ENCODE results near the gene IGHMBP2.

Gene IGHMBP2

DNA sequence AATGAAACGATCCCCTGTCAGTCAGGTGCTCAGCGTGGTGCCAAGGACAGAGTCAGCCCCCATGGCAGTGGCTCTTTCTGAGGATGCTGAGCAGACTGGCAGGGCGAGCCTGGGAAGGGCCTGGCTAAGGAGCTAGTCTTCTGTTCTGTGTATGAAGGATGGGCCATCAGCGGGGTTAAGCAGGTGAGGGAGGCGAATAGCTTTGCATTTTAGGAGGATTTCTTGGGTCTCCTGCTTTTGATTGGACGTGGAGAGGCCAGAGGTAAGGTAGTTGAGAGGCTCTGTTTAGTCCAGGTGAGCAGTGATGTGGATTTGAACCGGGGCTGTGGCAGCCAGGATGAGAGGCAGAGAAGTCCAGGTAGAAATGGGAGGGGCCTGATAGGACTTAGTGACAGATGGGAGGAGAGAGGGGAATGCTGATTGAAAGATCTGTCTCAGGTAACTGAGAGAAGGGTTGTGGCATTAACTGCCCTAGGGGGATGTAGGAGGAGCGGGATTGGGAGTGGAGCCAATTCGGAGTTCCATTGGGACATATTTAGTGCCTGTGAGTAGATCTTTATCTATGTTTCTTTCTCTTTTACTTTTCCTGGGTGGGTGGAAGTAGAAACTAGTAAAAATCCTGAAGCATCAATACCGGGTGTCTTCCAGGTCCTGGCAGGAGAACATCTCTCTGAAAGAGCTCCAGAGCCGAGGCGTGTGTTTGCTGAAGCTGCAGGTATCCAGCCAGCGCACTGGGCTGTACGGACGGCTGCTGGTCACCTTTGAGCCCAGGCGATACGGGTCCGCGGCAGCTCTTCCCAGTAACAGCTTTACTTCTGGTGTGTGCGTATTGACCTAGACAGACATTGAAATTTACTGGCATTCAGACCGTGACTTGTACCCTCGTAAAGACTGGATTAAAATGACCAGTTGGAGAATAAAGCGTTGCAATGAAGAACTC lies 2.0 kb downstream of the IGHMBP2 start:
- Mint-ChIP-seq H3K36me3 (peaks cover 27% of the 10 kb centered on the region), H3K4me1 (peaks cover 43% of the 10 kb centered on the region), H3K27me3 (no peaks in the 10 kb centered on the region), H3K9me3 (no peaks in the 10 kb centered on the region), H3K27ac (no peak overlapping the region), H3K4me3 (peak overlapping the region; percentile 86)
- ATAC-seq = no peak

DNA sequence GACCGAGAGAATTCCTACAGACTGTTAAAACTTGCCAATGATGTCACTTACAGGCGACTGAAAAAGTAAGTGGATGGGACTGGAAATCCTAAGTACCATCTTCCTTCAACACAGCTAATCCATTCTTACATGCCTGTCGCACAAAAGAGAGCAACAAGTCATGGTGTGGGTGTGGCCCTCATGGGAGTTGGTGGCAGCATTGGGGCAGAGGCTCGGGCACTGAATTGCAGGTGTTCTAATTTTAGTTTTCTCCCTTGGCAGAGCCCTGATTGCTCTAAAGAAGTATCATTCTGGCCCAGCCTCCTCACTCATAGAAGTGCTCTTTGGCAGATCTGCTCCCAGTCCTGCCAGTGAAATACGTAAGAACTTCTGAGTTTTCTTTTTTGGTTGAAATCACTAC lies 4.6 kb downstream of the IGHMBP2 start:
- Mint-ChIP-seq H3K4me1 (peaks cover 18% of the 10 kb centered on the region), H3K36me3 (peaks cover 35% of the 10 kb centered on the region), H3K9me3 (no peaks in the 10 kb centered on the region), H3K27ac (no peak overlapping the region), H3K27me3 (no peaks in the 10 kb centered on the region), H3K4me3 (no peak overlapping the region)
- no peak for ATAC-seq

DNA sequence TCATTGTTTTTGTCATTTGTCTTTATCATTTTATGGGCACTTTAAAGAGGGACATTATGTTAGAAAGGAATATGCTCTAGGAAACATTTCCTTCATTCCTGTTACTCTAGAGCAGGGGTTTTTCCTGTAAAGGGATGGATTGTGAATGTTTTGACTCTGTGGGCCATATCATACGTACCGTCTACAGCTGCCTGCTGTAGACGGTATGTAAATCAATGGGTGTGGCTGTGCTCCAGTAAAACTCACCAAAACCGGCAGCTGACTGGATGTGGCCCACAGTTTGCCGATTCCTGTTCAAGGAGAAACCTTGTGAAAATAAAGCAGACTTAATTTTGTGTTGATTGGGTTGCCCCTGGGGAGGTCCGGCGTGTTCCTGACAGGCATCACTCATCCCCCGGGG lies 7.3 kb downstream of the IGHMBP2 start:
- no peak for ATAC-seq

DNA sequence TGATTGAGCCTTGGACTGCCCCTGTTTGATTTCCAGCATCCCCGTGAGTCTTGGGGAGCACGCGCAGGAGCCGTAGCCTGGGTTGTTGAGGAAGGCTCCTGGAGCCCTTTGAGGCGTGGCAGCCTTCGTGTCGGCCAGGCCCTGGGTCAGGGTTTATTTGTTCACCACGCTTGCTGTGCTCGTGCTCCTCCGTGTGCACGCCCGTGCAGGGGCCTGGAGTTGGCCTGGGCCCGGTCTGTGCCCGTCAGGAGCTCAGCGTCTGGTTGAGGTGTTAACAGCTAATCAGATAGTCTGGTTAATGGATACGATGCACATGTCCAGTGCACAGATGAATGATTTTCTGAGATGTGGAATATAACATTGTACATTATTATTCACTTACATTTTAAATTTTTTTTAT lies 8.0 kb downstream of the IGHMBP2 start:
- no peak for ATAC-seq
- Mint-ChIP-seq H3K36me3 (peaks cover 59% of the 10 kb centered on the region), H3K27me3 (no peaks in the 10 kb centered on the region), H3K9me3 (no peaks in the 10 kb centered on the region), H3K27ac (no peak overlapping the region), H3K4me1 (no peaks in the 10 kb centered on the region), H3K4me3 (no peak overlapping the region)

More for the DNA sequence above, 7.3 kb downstream of the IGHMBP2 start:
- no peaks in the 10 kb centered on the region for H3K27me3 Mint-ChIP-seq
- peaks cover 2% of the 10 kb centered on the region for H3K4me1 Mint-ChIP-seq
- no peaks in the 10 kb centered on the region for H3K9me3 Mint-ChIP-seq
- no peak overlapping the region for H3K4me3 Mint-ChIP-seq
- no peak overlapping the region for H3K27ac Mint-ChIP-seq
- H3K36me3 Mint-ChIP-seq = peaks cover 51% of the 10 kb centered on the region

DNA sequence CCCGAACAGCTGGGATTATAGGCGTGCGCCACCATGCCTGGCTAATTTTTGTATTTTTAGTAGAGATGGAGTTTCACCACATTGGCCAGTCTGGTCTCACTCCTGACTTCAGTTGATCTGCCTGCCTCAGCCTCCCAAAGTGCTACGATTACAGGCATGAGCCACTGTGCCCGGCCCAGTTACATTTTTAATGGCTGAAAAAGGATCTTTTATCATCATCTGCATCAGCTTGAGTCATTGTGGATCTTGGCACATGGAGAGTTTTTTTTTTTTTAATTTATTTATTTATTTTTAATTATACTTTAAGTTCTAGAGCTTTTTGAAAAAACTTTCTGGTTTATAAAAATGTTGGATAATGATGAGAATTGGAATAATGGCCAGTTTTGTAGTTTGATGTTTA lies 8.6 kb downstream of the IGHMBP2 start:
- H3K27me3 Mint-ChIP-seq = no peaks in the 10 kb centered on the region
- peaks cover 63% of the 10 kb centered on the region for H3K36me3 Mint-ChIP-seq
- no peaks in the 10 kb centered on the region for H3K9me3 Mint-ChIP-seq
- H3K4me3 Mint-ChIP-seq = no peak overlapping the region
- no peaks in the 10 kb centered on the region for H3K4me1 Mint-ChIP-seq
- H3K27ac Mint-ChIP-seq = no peak overlapping the region
- ATAC-seq = no peak

DNA sequence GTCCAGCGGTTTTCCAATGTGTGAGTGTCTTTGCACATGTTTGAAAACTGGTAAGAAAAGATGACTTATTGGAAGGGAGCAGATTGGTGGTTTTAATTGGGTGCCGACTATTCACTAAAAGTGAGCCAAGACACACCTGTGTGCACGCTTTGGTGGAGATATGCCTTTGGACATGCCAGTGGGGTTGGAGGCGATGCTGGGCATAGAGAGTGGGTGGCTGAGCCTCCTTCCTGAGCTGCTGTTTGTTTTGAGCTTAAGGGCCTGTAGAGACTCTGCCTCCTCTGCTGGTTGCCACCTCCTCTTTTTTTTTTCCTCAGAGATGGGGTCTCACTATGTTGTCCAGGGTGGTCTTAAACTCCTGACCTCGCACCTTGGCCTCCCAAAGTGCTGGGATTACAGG lies 9.5 kb downstream of the IGHMBP2 start:
- ATAC-seq = no peak
- Mint-ChIP-seq H3K4me1 (no peaks in the 10 kb centered on the region), H3K27ac (no peak overlapping the region), H3K4me3 (no peak overlapping the region), H3K27me3 (no peaks in the 10 kb centered on the region), H3K9me3 (no peaks in the 10 kb centered on the region), H3K36me3 (peaks cover 63% of the 10 kb centered on the region)

DNA sequence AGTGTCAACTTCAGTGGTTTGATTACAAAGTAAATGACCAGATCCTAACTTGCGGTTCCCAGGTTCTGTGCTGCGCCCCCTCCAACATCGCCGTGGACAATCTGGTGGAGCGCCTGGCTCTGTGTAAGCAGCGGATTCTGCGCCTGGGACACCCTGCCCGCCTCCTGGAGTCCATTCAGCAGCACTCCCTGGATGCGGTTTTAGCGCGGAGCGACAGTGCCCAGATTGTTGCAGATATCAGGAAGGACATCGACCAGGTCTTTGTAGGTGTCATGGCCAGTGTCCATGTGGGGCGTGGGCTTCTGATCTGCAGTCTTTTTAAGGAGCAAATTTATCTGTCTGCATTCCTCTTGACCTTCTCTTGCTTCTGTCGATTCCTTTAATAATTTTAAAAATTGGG lies 11.1 kb downstream of the IGHMBP2 start:
- H3K36me3 Mint-ChIP-seq = peaks cover 70% of the 10 kb centered on the region
- H3K4me3 Mint-ChIP-seq = no peak overlapping the region
- H3K4me1 Mint-ChIP-seq = no peaks in the 10 kb centered on the region
- no peaks in the 10 kb centered on the region for H3K27me3 Mint-ChIP-seq
- no peak overlapping the region for H3K27ac Mint-ChIP-seq
- no peak for ATAC-seq
- H3K9me3 Mint-ChIP-seq = no peaks in the 10 kb centered on the region

DNA sequence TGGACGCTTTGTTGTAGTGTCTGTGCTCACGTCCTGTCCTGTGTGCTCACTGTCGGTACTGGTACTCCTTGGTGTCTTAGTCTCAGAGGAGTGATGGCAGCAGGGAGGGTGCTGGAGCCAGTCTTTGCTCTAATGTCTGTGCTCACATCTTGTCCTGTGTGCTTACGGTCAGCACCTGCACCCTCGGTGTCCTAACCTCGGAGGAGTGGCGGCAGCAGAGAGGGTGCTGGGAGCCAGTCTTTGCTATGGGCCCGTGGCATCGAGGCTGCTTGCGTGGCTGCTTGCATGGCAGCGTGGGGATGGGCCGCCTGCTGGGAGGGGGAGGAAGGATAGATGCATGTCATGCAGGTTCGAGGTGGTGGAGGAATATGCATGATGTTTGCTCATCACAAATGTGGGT lies 12.7 kb downstream of the IGHMBP2 start:
- Mint-ChIP-seq H3K9me3 (no peaks in the 10 kb centered on the region), H3K4me3 (no peak overlapping the region), H3K4me1 (no peaks in the 10 kb centered on the region), H3K36me3 (peaks cover 76% of the 10 kb centered on the region), H3K27ac (no peak overlapping the region), H3K27me3 (no peaks in the 10 kb centered on the region)
- ATAC-seq = no peak

DNA sequence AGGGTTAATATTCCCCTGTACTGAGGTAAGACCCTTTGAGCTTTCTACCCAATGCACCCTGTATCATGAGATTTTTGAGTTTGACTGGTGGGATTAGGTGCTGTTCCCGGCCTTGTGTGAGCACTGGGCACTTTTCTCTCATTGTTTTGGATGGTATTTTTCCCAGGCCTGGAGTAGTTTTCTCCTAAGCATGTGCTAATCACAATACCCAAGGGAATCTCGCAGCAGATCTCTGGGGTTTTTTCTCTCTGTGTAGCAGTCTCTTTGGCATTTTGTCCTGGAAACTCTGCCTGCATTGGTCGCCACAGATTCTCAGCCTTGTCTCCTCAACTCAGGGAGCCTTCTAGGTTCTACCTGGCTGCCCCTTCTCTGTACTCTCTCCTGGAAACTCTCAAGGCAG lies 19.9 kb downstream of the IGHMBP2 start:
- H3K9me3 Mint-ChIP-seq = peaks cover 6% of the 10 kb centered on the region
- H3K27me3 Mint-ChIP-seq = no peaks in the 10 kb centered on the region
- H3K4me1 Mint-ChIP-seq = peaks cover 12% of the 10 kb centered on the region
- no peak overlapping the region for H3K27ac Mint-ChIP-seq
- H3K4me3 Mint-ChIP-seq = no peak overlapping the region
- H3K36me3 Mint-ChIP-seq = peaks cover 96% of the 10 kb centered on the region
- no peak for ATAC-seq

DNA sequence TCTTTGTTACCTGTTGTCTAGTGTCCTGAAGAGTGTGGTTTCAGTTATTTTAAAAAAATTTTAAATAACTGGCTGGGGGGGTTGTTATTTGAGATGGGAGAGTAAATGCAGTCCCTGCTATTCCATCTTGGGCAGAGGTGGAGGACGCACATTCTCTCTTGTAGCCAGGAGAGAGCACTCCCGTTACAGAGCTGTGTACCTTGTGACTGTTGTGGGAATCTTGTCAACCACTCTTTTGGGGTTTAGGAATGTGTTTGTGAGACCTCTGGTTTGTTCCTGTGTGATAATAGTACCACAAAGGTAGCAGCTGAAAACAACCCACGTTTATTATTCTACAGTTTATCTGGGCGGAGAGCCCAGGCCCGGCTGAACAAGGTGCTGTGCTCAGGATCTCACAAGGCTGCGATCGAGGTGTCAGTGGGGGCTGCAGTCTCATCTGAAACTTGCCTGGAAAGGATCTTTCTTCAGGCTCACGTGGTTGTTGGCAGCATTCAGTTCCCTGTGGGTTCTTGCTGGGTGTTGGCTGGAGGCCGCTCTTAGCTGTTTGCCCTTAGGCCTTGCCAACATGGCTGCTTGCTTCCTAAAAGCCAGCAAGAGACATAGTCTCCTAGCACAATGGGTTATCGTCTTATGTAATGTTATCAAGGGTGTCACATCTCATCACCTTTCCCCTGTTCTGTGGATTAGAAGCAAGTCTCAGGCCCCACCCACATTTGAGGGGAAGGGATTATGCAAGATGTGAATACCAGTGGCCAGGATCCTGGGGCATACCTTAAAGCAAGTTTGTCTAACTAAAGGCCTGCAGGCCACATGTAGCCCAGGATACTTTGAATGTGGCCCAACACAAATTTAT lies 20.6 kb downstream of the IGHMBP2 start:
- peaks cover 6% of the 10 kb centered on the region for H3K9me3 Mint-ChIP-seq
- no peak for ATAC-seq
- H3K4me1 Mint-ChIP-seq = peaks cover 12% of the 10 kb centered on the region
- H3K27me3 Mint-ChIP-seq = no peaks in the 10 kb centered on the region
- no peak overlapping the region for H3K27ac Mint-ChIP-seq
- no peak overlapping the region for H3K4me3 Mint-ChIP-seq
- peaks cover 93% of the 10 kb centered on the region for H3K36me3 Mint-ChIP-seq

DNA sequence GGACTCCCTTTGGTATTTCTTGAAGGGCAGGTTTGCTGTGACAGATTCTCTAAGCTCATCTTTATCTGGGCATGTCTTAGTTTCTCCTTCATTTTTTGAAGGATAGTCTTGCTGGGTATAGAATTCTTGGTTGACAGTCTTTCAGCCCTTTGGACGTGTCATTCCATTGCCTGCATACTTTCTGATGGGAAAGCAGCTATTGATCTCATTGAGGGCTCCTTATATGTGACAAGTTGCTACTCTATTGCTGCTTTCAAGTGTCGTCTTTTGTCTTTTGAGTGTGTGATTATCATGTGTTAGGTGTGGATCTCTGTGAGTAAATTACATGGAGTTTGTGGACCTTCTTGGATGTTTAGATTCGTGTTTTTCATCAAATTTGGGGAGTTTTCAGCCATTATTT lies 21.9 kb downstream of the IGHMBP2 start:
- Mint-ChIP-seq H3K4me3 (no peak overlapping the region), H3K9me3 (peaks cover 6% of the 10 kb centered on the region), H3K27ac (no peak overlapping the region), H3K27me3 (no peaks in the 10 kb centered on the region), H3K4me1 (peaks cover 12% of the 10 kb centered on the region), H3K36me3 (peaks cover 93% of the 10 kb centered on the region)
- ATAC-seq = no peak

DNA sequence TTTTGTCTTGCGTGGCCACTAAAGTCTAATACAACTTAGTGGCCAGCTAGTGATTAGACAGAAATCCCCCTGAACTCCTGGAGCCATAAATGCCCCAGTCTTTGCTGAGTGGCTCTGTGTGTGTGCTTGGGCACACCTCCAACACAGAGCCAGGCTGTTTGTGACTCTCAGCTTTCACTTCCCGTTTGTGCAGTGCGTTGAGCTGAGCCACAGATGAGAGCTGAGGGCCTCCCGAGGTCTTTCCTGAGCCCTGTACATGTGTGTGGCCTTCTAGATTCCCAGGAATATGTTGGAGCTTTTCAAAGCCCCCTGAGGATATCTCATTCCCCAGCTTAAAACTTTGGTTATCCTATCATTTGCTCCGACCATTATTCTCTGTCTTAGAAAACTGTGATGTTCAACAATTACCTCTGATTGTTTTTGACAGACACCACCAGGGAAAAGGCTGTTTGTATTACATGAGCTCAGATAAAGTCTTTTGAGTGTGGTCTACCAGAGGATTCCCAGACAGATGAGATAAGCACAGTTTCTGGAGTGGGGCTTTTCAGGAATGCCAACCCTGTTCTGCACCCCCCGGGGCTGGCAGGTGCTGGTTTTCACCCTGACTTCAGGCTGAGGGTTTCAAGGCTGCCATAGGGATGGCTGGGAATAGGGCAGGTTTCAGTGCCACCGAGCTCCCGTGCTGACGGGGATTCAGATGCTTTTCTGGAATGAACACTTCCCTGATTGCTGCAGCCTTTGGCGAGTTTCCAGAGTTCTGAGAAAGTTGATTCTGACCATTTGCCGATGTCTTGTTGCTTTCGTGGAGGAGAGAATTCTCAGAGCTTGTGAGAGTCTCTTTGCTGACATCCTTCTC lies 23.8 kb downstream of the IGHMBP2 start:
- H3K4me3 Mint-ChIP-seq = no peak overlapping the region
- peak overlapping the region; percentile 62 for H3K27ac Mint-ChIP-seq
- no peaks in the 10 kb centered on the region for H3K27me3 Mint-ChIP-seq
- peak; percentile 94 for ATAC-seq
- H3K36me3 Mint-ChIP-seq = peaks cover 88% of the 10 kb centered on the region
- H3K4me1 Mint-ChIP-seq = peaks cover 12% of the 10 kb centered on the region
- H3K9me3 Mint-ChIP-seq = peaks cover 6% of the 10 kb centered on the region

DNA sequence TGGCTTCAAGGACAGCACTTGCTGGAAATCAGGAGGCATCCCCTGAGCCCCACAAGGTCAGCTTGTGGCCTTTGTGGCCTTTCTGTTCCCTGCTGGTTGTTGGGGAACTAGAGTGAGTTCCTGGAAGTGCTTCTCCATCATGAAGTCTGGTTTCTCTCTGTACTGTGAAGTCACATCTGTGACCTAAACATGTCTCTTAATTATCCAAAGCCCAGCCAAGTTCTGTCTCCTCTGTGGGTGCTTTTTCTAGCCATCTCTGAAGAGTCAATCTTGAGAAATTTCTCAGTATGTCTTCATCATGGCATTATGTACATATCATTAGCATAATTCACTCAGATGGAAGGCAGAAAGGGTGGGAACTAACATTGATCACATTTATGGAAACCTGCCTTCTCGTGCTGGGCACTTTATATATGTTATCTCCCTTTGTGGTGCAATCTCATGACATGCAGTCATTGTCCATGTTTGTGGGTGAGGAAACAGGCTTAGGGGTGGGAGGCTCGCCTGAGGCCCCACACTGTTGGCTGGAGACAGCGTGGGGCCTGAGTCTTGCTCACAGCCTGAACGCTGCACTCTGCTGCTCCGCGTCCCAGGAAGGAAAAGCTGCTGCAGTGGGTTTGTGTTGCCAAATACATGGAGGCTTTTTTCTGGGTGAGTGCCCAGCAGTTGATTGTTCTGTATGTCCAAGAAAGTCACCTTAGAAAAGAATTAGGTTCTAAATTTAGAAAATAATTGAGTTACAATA lies 24.6 kb downstream of the IGHMBP2 start:
- H3K4me1 Mint-ChIP-seq = peaks cover 12% of the 10 kb centered on the region
- H3K27me3 Mint-ChIP-seq = no peaks in the 10 kb centered on the region
- no peak for ATAC-seq
- H3K36me3 Mint-ChIP-seq = peaks cover 80% of the 10 kb centered on the region
- H3K27ac Mint-ChIP-seq = peak overlapping the region; percentile 62
- no peak overlapping the region for H3K4me3 Mint-ChIP-seq
- peaks cover 6% of the 10 kb centered on the region for H3K9me3 Mint-ChIP-seq

DNA sequence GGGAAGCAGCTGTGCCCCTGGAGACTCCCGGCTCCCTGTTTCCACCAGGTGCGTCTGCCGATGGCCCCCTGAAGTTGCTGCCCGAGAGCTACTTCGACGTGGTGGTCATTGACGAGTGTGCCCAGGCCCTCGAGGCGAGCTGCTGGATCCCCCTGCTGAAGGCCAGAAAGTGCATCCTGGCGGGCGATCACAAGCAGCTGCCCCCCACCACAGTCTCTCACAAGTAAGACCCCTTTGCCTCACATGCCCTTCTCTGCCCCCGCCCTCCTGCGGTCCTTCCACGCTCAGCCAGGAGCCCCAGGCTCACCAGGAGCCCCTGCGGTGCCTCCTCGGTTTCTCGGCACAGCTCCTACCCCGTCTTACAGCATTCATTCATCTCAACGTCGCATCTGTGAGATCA lies 25.4 kb downstream of the IGHMBP2 start:
- peaks cover 72% of the 10 kb centered on the region for H3K36me3 Mint-ChIP-seq
- H3K9me3 Mint-ChIP-seq = peaks cover 6% of the 10 kb centered on the region
- H3K4me1 Mint-ChIP-seq = peaks cover 12% of the 10 kb centered on the region
- no peaks in the 10 kb centered on the region for H3K27me3 Mint-ChIP-seq
- ATAC-seq = no peak
- no peak overlapping the region for H3K27ac Mint-ChIP-seq
- no peak overlapping the region for H3K4me3 Mint-ChIP-seq

All from stimulated activated memory B cell treated with anti-CD40 and anti-IgM and Interleukin-4, amounts not matched to agents 10 μg/mL and 1 μg/mL and 100 μg/mL, for 72 hours (primary cell).